ENCODE results near the gene MYRIP.
"Not testable (repeated sequence)": the region's sequence is repeated elsewhere in the genome, so short reads cannot be mapped to it uniquely, and the experiment has no call there.

MYRIP gene

DNA sequence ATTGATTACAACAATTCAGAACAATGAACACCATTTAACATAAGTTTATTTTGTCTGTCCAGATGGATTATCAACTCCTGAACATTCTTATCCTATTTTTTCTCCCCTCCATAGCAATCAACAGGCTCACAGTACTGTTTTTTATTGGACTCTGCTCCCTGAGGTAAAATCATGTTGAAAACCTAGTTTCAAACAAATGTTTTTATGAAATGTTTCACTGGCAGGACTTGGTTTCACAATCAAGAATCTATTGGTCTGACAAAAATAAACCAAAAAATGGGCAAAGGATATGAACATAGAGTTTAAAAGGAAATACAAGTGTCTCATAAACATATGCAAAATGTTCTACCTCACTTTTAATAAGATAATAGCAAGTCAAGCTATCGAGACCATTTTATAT is 2.6 kb upstream of the MYRIP start:
- DNase-seq (ENCODE audit: low read depth) = no peak

DNA sequence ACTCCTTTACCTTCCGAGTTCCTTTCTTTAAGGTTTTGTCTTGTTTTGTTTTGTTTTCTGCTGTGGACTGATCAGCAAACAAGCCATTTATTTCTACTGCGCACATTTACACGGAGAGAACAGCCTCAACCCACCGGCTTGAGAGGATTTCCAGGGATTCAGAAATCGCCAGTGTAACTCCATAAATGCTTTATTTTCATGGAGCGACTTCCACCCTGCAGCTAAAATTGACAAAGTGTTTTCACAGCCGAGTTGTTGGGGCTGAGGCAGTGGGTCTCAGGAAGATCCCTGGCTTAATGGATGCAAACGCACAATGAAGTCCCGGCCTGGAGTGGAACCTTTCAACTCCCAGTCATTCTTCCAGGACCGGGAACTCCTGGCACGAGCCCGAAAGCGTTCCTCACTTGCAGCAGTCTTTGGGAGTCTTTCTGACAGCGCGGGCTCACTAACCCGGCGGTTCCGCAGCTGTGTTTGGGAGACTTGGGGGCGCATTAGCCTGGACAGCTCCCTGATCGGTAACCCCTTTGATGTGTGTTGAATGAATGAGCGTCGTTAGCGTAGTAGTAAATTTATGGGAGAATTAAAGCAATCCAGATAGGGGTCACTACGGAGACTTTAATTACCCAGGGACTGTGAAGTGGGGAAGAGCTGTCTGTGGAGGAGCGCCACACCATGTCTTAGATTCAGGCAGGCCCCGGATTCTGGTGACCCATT is 785 bp upstream of the MYRIP start:
- no peak for DNase-seq (ENCODE audit: low read depth)

DNA sequence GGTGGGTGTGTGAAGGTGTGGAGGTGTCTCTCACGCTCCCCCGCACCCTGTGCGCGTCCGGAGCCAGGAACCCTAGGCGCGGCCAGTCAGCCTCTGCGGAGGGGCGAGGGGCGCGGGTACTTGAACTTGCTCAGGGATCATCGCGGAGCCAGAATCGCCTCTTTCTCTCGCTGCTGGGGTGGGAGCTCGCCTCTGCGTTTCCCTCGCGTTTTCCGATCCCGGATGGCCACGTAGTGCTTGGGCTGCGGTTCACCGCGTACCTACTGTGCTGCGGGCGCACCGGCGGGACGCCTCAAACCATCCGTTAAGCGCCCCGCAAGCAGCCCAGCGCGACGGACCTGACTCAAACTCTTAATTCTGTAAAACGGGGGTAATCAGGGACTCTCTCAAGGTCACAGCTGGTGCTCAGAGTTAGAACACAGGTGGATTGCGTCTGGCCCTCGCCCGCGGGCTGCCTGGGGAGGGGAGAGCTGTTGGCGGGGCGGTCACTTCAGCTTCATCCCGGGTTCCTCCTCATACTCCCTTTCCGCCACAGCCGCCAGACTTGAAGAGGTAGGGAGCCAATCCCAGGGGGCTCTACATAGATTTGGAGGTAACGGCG is 686 bp downstream of the MYRIP start:
- no peak for DNase-seq (ENCODE audit: low read depth)

DNA sequence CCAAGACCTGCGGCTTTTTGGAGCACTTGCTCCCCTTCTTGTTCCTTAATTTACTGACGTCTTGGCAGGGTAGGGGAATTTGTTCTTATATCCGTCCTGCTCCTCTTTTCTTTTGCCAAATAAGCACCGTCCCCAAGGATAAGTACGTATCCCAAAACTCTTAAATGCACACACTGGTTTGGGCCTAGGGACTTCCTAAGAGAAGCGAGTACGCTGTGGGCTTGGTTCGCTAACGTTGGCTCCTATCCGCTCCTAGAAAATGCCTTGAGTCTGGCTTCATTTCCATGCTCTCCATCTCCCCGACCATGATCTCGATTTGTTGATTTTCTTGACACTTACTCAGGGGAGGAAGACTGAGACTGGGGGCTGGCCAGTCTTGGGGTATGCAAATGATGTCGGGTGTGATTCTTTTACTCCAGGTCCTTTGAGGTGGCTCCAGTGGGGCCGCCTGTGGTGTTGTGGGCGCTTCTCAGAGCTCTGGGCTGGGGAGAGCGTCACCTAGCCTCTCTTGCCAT is 1.3 kb downstream of the MYRIP start:
- DNase-seq (ENCODE audit: low read depth) = no peak

DNA sequence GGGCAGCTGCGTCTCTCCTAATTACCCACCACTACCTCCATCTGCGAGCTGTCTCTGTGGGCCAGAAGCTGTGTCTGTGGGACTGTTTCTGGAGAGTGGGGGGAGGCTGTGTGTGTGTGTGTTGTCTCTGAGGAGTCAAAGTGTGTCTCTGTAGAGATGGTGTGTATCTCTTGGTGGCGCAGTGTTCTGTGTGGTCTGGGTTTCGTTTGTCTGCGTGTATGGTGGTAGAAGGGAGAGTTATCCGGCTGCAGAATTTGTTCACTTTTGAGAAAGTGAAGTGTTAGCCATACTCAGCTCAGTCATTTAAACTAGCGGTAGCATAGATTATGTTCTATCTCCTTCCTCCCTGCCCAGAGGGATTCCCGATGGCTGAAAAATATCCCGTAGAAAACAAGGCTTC is 2.2 kb downstream of the MYRIP start:
- no peak for DNase-seq (ENCODE audit: low read depth)

DNA sequence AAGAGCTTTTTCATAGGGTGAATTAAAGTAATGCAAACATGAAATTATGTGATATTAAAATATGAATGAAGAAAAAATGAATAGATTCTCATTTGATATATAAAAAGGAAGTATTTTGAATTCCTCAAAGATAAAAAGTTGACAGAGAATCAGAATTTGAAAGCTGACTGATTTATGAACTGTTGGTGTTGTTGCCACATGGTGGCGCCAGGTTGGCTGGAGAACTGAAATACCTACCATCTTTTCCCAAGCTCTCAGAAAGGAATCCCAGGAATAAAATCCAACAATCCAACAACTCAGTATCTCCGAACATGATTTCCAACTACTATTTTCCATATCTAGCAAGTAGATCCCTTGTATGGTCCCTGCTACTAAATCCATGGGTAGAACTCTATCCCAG is 3.1 kb downstream of the MYRIP start:
- DNase-seq (ENCODE audit: low read depth) = no peak

DNA sequence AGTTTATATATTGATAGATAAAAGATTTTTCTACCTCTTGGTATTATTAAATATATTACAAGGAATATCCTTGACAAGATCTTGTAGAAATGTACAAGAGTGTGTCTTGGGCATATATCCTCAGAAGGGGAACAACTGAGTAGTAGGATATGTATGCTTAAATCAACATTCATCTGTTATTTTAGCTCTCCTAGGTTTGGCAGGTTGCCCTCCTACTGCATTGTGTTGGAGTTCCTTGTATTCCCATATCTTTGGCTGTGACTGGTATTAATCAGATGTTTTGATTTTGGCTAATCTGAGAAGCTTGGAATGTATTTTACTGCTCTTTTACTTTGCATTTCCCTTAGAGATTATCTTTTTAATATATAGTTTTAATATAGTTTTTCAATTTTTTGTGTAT is 4.6 kb downstream of the MYRIP start:
- DNase-seq (ENCODE audit: low read depth) = no peak

DNA sequence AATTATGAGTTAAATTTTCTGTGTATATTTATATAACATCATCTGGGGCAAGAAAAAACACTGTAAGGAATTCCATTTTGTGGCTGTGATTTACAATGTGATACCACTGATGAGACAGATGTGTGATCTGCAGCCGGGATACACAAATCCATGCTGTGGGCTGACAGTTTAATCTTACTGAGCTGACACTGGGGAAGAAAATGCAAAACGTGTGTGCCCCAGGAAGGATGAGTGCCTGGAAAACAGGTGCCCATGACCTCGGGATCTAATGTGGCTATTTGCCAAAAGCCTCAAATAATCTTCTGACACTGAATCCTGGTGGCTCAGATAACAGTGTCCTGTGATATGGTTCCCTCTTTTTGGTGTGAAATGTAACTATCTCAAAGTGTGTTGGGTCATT is 10.5 kb downstream of the MYRIP start:
- no peak for DNase-seq (ENCODE audit: low read depth)

DNA sequence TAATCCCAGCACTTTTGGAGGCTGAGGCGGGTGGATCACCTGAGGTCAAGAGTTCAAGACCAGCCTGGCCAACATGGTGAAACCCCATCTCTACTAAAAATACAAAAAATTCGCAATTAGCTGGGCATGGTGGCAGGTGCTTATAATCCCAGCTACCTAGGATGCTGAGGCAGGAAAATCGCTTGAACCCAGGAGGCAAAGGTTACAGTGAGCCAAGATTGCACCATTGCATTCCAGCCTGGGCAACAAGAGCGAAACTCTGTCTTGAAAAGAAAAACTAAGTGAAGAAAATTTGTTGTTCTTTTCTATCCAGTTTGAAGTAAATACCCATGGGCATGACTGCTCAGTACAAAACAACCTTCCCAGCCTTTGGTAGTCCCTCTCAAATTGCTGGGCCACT is 24.4 kb downstream of the MYRIP start:
- not testable (repeated sequence) for DNase-seq (ENCODE audit: low read depth)

DNA sequence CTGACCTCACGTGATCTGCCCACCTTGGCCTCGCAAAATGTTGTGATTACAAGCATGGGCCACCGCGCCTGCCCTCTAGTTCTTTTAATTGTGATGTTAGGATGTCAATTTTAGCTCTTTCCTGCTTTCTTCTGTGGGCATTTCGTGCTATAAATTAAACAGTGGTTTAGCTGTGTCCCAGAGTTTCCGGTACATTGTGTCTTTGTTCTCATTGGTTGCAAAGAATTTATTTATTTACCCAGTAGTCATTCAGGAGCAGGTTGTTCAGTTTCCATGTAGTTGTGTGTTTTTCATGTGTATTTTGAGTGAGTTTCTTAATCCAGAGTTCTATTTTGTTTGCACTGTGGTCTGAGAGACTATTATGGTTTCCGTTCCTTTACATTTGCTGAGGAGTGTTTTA is 30.1 kb downstream of the MYRIP start:
- DNase-seq (ENCODE audit: low read depth) = no peak

DNA sequence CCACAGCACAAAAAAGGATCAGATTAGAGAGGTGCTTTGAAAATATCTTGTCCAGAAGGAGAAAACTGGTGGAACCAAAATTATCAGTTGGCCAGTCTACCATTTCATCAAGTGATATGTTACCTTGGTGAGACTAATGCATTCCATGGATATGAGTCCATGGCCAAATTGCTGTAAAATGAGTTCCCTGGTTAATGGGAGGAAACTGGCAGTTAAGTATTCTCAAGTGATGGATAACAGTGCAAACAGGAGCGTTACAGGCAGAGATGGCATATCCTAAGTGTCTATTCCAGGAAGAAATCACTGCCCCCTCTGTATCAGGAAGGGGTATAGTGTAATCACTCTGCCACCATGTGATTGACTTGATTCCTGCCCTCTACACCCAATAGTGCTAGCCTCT is 34.0 kb downstream of the MYRIP start:
- no peak for DNase-seq (ENCODE audit: low read depth)

DNA sequence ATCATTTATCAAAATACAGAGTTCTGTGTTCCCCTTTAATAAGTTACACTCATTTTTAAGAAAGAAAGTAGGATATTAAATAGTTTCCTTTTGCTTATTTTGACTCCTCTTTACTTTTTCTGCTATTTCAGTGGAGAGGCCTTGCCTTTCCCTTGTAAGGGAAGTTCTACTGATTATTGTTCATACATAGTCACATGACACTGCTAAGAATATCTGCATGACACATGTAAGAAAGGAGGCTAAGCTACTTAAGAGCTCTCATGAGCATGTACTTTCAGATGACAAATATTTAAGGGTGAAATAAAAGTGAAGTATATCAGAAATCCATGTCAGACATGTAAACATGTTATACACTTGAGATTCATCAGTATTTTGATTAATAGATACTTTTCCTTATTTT is 39.0 kb downstream of the MYRIP start:
- no peak for DNase-seq (ENCODE audit: low read depth)

DNA sequence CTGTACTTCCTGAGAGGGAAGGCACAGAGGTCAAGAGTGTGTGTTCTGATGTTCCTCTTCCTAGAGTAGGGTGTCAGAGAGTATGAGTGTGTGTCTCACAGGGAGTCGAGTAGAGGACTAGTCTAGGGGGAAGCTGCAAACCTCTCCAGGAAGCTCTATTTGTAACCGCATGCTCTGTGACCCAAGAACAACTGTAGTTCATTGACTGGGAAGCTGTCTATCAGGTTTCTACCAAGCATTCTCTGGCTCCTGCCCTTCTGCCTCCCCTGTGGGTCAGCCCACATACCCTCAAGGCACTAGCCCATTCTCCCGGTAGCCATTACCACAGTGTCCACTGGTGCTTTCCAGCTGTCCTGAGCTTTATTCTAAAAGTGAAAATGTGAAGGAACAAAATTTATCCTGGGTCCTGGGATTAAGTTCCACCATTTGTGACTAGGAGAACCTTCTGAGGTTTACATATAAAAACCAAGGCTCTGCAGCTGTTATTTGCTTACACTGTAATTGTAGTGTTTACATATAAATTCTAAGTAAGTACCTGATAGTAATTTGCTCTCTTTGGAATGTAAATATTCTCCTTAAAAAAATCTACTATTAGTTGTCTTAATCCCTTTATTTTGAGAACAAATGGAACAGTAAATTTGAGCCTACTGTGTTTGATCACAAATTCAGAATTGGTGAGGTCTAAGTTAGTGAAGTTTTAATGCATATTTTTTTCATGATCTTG is 40.7 kb downstream of the MYRIP start:
- DNase-seq (ENCODE audit: low read depth) = no peak

DNA sequence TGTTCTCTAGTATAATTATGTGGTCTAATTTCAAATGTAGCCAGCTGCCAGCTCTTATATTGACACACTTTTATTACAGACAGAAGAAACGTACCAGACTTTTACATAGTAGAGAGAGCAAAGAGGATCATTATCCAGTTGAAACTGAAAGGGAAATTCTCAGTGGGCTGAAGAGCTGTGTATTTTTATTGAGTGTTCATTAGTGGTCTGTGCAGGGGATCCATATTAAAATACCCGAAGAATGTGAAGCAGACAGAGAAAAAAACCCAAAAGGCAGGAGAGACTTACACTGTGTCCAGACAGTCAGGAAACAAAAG is 41.3 kb downstream of the MYRIP start:
- no peak for DNase-seq (ENCODE audit: low read depth)

DNA sequence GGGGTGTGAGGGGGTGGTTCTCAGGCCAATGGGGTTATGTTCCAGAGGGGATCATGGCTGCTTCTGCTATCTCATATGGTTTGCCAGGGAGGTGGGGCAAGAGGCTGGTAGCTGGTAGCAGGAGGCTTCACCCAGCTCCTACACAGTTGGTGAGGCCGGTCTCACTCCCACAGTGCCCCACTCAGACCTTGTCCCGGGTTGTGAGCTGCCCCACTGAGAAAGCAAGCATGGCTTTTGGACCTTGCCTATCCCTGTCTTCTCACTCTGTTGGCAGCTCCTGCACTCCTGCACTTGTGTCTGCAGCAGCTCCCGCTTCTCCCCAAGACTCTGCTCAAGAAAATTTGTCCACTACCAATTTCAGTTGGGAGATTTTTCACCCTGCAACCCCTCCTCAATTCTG is 46.1 kb downstream of the MYRIP start:
- no peak for DNase-seq (ENCODE audit: low read depth)

DNA sequence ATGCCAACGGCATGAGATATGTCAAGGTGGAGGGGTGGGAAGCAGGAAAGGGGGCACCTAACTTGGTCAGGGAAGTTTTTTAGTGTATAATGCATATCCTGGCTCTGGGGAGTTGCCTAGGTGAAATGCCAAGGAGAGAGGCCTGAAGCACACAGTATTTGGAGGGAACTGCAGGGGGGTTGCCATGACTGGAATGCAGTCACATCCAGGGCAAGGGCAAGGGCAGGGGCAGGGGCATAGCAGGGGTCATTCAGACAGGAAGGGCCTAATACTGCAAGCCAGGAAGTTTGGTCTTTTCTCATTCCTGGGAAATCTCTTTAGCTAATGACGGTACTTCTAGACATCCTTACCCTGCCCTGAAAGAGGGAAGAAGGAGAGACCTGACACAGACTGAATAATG is 60.5 kb downstream of the MYRIP start:
- no peak for DNase-seq (ENCODE audit: low read depth)

DNA sequence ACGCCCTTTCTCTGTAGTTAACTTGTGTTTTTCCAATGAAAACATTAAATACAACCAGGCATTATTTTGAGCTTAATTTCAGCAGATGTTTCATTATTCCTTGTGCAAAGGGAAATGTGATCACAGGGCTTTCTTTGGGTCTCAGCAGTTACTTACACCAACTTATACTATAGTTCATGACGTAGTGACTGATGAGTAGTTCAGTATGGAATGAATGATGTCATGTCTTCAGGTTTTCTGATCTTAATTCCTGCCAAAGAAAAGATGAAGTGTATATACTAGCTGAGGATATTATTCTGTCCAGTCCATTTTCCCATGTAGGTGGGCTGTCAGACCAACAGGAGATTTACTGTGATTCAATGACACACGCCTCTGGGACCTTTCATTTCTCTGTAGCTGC is 61.3 kb downstream of the MYRIP start:
- no peak for DNase-seq (ENCODE audit: low read depth)

DNA sequence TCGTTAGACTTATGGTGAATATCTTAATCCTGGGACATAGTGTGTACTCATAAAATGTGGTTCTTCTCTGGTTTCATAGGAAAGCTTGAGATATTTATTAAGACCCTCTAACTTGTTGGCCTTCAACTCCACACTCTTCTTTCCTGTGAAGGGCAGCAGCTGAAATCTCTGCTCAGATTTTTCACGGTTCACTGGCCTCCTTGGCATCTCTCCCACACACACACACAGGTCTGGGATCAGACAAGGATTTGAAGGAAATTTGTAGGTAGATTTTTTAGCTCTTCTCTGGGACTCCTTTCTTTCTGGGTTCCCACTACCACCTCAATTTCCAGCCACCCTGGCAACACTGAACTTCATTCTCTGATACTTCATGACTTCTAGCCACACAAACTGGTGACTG is 70.2 kb downstream of the MYRIP start:
- no peak for DNase-seq (ENCODE audit: low read depth)

DNA sequence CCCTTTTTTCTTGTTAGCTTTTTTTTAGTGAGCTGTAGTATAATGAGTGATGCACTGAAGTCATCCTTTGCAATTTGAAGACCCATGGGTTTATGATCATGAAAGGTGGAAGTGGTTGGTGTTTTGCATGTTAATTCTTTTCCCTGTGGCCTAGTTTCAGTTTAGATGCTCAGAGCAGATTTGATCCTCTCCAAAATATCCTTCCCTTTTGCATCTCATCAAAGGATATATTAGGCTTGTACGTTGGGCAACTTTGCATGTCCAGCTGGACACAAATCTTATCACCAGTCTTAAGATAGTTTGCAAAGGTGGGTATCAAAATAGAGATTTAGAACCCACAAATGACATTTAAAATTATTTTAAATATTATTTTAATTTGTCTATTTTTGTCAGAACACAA is 72.7 kb downstream of the MYRIP start:
- DNase-seq (ENCODE audit: low read depth) = no peak

DNA sequence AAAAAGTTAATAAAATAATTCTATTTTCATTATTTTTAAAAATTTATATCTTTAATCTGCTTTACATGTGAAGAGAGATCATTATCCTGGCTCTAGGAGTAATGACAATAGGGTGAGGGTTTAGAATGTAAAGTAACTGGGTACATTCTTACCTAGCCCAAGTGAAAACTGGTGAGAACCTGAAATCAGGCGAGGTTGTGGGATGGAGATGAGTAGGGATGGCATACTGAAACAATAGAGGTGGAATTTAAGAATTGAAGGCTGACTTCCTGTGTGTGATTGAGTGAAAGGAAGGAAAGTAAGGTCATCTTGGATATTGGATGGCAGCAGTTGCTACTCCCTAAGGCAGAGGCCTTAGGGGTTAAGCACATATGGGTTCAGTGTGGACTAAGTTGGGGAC is 82.7 kb downstream of the MYRIP start:
- no peak for DNase-seq (ENCODE audit: low read depth)

DNA sequence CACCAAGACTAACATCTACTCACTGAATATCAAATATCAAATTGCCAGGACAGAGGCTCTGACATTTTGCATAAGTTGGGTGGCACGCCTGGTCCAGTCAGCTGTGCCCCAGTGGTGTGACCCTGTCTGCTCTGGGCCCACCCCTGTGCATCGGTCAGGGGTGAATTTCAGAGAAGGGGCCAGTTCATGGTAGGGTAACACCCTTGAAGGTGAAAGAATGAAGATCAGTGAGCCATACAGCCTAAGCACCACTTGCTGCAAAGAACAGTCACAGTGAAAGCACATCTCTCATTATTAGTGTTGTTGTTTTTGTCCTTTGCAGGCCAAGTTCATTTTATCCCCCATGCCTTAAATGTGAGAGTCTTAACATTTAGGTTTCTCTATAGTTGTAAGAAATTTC is 86.8 kb downstream of the MYRIP start:
- DNase-seq (ENCODE audit: low read depth) = no peak

DNA sequence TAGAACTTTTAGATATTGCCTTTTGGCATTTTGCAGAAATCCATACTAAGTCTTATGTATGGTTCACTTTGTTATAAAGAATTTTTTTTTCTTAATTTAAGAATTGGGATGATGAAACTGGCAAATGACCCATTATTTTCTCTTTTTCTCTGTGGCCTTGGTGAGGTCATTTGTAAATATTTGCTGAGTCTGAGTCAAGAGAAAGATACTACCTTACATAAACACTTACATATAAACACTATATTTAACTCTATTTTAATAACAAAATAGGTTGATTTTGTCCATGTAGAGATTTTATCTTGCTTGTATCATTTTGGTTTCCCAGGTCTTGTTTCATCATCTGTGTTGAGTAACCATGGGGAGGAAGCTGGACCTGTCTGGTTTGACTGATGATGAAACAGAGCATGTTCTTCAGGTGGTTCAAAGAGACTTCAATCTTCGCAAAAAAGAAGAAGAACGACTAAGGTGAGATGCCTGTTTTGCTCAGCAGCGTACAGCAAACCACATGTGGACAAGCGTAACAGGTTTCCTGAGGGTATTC is 91.1 kb downstream of the MYRIP start:
- DNase-seq (ENCODE audit: low read depth) = no peak

DNA sequence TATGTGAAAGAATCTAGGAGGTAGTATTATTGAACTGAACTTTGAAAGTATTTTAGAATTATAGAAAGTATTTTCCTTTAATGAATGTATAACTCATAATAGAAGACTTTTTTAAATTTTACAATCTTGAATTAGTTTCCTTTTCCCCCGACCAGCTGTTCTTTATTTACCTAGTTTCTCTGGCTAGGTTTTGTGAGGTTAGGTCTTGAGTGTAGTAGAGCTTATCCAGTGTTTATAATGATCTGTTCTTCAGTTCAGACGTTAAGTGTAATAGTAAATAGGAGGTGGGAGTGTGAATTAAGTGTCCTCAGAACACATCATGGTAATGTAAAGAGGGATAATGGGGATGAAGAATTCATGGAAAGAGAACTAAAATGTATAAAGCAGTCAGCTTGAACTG is 93.8 kb downstream of the MYRIP start:
- DNase-seq (ENCODE audit: low read depth) = no peak
